ENCODE results near the gene METTL25B. TPM values are rescaled to one million over a fixed set of nuclear protein-coding genes. Genes with fewer than 3 reads are reported as not detected.

The METTL25B gene
- total and polyA plus RNA-seq, 4 donors: 6.9 to 13.5 (median 11.5) TPM

- TF ChIP-seq GABPA (IDR thresholded peaks at IDR 0.05 in 1 of 2, conservative IDR thresholded peaks at IDR 0.05 in 1 of 2): no peak
- TF ChIP-seq REST (IDR thresholded peaks at IDR 0.05): no peak
- no peak for TF ChIP-seq FOXA2 (IDR thresholded peaks at IDR 0.05)
- TF ChIP-seq ZBTB33 (IDR thresholded peaks at IDR 0.05): no peak
- TF ChIP-seq ATF3 (IDR thresholded peaks at IDR 0.05): no peak
- TF ChIP-seq JUND (IDR thresholded peaks at IDR 0.05): no peak
- no peak for TF ChIP-seq NR2F2 (IDR thresholded peaks at IDR 0.05)
- TF ChIP-seq HNF4G (IDR thresholded peaks at IDR 0.05): no peak
- Histone ChIP-seq H3K9me3 (ENCODE audit: control insufficient read depth in 4 of 4, low read length in 3 of 4) (no peaks in the 10 kb centered on the region), H3K27ac (ENCODE audit: low read depth in 1 of 2, low read length in 2 of 2) (no peak overlapping the region), H3K36me3 (ENCODE audit: control insufficient read depth in 4 of 4, insufficient read depth in 3 of 4, low read depth in 1 of 4, low read length in 3 of 4) (peaks cover 9 to 46% (median 23%) of the 10 kb centered on the region in 4 donors), H3K4me1 (ENCODE audit: control insufficient read depth in 4 of 4, insufficient read depth in 4 of 4, low read length in 3 of 4) (peaks cover under 1 to 7% (median 5%) of the 10 kb centered on the region in 4 donors), H3K9ac (ENCODE audit: low read depth in 1 of 2, low read length in 2 of 2) (no peak overlapping the region), H3K4me3 (ENCODE audit: low read depth in 1 of 3, low read length in 3 of 3) (no peak overlapping the region), H3K27me3 (ENCODE audit: control insufficient read depth in 4 of 4, insufficient read depth in 4 of 4, low read length in 3 of 4) (no peaks in the 10 kb centered on the region)
- no peak for DNase-seq (ENCODE audit: low spot score)
- 96% methylated on average over 20 of the region's 20 CpGs for WGBS
Observed at GRCh38 chr1:156733989-156734584, 5.8 kb downstream of the METTL25B start.

GRCh38 chr1:156738407-156738806 lies 10.1 kb downstream of the METTL25B start:
- no peak overlapping the region for H3K4me3 ChIP-seq (ENCODE audit: low read depth in 1 of 3, low read length in 3 of 3)
- no peaks in the 10 kb centered on the region for H3K27me3 ChIP-seq (ENCODE audit: control insufficient read depth in 4 of 4, insufficient read depth in 4 of 4, low read length in 3 of 4)
- peaks cover 8 to 40% (median 27%) of the 10 kb centered on the region in 4 donors for H3K36me3 ChIP-seq (ENCODE audit: control insufficient read depth in 4 of 4, insufficient read depth in 3 of 4, low read depth in 1 of 4, low read length in 3 of 4)
- peaks cover 3 to 20% (median 10%) of the 10 kb centered on the region in 4 donors for H3K4me1 ChIP-seq (ENCODE audit: control insufficient read depth in 4 of 4, insufficient read depth in 4 of 4, low read length in 3 of 4)
- H3K9me3 ChIP-seq (ENCODE audit: control insufficient read depth in 4 of 4, low read length in 3 of 4): no peaks in the 10 kb centered on the region
- DNase-seq (ENCODE audit: low spot score): no peak
- no peak overlapping the region for H3K27ac ChIP-seq (ENCODE audit: low read depth in 1 of 2, low read length in 2 of 2)
- TF ChIP-seq GABPA (IDR thresholded peaks at IDR 0.05 in 1 of 2, conservative IDR thresholded peaks at IDR 0.05 in 1 of 2): no peak
- no peak for TF ChIP-seq HNF4A (conservative IDR thresholded peaks at IDR 0.05)
- no peak for TF ChIP-seq RXRA (IDR thresholded peaks at IDR 0.05)
- no peak for TF ChIP-seq FOXA2 (IDR thresholded peaks at IDR 0.05)
- no peak for TF ChIP-seq SP1 (IDR thresholded peaks at IDR 0.05)
- no peak for TF ChIP-seq EGR1 (IDR thresholded peaks at IDR 0.05; ENCODE audit: low read depth in 2 of 2)
- TF ChIP-seq NR2F2 (IDR thresholded peaks at IDR 0.05): no peak
- TF ChIP-seq REST (IDR thresholded peaks at IDR 0.05): no peak
- no peak for TF ChIP-seq CTCF (IDR thresholded peaks at IDR 0.05; ENCODE audit: low read depth, low read length, missing input control)
- TF ChIP-seq FOXA1 (IDR thresholded peaks at IDR 0.05): no peak
- no peak for TF ChIP-seq RAD21 (IDR thresholded peaks at IDR 0.05)
- no peak for TF ChIP-seq ZBTB33 (IDR thresholded peaks at IDR 0.05)
- TF ChIP-seq MAX (IDR thresholded peaks at IDR 0.05): no peak
- TF ChIP-seq JUND (IDR thresholded peaks at IDR 0.05): no peak
- no peak for TF ChIP-seq ATF3 (IDR thresholded peaks at IDR 0.05)
- WGBS: 89% methylated on average over 10 of the region's 10 CpGs
- no peak overlapping the region for H3K9ac ChIP-seq (ENCODE audit: low read depth in 1 of 2, low read length in 2 of 2)

Measured in liver (tissue), 9 donors.